HuH-7 (cell line): ENCODE data around the gene ZNF778.

ENCODE experiments used
- DNase-seq: peaks from one replicate; pipeline ENCODE4 v3.0.0; 2011; ENCODE audit warnings: low spot score

The ZNF778 gene

DNA sequence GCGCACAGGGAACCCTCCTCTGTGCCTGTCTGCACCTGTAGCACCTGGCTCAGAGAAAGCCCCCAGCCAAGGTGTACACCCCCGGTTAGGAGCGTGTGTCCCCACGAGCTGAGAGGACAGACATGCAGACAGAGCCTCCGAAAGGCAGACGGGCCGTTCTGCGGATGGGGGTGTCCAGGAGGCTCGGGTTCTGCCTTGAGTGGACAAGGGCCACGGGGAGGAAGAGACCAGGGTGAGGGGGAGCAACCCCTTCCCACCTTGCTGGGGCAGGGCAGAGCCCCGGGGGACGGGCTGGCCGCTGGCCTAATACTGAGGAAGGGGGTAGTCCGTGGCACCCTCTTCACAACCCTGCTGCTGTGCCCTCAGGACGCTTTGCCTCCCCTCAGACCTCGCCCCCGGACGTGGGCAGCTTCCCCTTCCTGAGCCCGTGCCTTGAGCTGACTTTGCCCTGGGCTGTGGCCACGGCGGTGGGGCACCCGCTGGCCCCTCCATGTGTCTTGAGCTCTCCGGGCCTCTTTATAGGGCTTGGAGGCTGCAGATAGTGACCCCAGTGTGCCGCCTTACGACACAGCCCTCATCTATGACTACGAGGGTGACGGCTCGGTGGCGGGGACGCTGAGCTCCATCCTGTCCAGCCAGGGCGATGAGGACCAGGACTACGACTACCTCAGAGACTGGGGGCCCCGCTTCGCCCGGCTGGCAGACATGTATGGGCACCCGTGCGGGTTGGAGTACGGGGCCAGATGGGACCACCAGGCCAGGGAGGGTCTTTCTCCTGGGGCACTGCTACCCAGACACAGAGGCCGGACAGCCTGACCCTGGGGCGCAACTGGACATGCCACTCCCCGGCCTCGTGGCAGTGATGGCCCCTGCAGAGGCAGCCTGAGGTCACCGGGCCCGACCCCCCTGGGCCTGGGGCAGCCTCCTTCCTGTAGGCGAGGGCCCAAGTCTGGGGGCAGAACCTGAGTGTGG lies 22.9 kb upstream of the ZNF778 start:
- DNase-seq: no peak

DNA sequence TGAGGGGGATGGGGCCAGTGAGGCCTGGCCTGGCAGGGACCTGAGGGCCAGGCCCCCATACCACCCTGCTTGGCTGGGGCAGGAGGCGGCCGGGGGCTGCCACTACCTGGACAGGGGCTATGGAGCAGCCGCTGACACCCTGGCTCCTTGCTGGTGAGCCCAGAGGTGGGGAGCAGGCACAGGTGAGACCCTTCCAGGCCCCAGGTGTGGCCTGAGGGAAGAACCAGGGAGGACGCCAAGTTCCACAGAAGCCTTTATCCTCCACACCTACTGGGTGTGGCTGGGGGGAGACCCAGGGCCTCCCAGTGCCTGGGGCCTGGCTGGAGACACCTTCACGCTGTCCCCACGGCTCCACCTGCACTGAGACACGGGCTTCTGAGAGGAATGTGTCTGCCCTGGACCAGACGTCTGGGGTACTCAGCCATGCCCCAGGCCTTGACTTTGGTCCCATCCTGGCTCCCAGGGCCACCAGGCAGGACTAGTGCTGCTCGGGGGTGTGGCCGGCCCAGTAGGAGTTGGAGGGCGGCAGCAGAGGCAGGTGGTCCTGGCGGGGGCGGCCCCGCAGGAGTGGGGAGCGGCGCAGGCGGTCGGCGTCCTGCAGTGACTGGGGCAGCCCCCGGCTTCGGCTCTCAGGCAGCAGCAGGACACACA lies 21.9 kb upstream of the ZNF778 start:
- DNase-seq: no peak

DNA sequence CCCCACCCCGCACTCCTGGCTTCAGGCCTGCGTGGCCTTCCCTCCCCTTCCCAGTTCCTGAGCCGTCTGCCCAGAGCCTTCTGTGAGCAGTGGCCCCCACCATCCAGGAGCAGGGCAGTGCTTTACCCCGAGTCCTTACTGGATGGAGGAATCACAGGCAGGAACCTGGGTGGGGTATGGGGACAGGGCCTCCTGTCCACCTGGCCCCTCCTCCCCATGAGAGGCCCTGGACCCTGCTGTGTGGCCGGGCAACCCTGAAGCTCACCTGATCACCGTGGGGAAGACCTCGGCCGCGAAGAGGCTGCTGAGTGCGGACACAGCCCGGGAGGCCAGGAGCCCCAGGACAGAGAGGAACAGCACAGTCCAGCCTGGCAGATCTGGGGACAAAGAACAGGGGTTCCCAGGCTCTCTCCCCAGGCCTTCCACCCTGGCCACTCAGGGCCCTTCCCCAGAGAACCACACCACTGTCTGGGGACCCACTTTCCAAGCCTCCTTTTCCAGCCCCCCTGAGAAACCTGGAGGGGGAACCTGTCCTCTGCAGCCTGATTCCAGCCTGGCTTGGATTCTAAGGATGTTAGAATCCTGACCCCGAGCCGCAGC lies 20.4 kb upstream of the ZNF778 start:
- DNase-seq: no peak

DNA sequence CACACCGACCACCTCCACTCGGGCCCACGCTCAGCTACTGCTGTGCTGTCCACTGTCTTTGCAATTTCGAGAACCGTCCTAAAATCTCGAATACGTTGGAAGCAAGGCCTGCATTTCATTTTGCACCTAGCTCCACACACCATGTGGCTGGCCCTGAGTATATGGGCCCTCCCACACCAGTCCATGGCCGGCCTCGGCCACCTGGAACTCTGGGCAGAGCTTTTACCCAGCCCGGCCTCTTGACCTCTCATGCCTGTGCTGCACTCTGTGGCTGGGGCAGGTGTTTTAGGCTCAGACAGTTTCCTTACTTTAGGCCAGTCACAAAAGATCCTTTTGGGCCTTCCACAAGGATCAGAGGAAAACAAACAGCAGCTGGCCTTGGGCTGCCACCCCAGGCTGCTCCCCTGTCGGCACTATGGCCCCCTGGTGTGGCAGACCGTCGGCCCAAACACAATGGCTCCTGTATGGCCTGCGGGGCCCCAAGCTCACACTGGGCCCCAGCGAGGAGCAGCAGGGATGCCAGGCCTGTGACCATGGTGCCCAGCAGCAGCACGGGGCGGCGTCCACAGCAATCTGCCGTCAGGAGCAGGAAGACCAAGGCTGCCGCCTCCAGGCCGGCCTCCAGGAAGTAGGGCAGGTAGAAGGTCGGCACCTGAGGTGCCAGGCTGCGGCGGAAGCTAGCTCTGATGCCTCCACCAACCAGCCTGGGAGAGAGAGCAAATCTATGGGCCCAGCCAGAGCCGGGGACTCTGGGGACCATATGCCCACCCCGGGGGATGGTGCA lies 19.7 kb upstream of the ZNF778 start:
- no peak for DNase-seq

DNA sequence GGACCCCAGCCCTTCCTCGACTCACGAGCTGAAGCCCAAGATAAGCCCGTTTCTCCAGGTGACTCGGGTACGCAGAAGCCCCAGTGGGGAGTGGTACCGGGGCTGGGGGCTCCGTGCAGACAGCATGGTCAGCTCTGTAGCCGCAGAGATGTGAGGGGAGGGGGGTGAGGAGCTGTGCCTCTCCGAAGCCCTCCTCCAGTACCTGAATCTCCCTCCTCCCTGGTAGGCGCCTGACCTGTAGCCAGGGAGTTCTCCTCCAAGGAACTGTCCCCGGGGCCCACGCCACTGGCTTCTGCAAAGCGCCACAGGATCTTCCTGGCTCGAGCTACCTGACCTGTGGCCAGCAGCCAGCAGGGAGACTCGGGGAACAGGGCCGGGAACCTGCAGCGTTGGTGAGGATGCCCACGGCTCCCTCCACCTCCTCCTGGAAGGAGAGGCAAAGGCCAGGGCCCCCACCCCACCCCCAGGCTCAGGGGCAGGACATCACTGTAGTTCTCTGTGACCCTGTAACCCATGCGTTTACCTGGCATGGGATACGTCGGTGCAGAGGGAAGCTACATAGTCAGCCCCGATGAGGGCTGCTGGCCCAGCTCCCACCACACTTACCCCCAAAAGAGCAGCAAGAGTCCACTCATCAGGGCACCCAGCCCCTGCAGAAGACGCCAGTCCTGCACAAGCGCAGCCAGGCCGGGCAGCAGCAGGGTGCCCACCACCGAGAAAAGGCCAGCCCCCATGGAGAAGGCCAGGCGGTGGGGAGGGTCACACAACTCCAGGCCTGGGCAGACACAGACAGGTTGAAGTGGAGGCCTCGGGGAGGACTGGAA lies 18.9 kb upstream of the ZNF778 start:
- DNase-seq: no peak

DNA sequence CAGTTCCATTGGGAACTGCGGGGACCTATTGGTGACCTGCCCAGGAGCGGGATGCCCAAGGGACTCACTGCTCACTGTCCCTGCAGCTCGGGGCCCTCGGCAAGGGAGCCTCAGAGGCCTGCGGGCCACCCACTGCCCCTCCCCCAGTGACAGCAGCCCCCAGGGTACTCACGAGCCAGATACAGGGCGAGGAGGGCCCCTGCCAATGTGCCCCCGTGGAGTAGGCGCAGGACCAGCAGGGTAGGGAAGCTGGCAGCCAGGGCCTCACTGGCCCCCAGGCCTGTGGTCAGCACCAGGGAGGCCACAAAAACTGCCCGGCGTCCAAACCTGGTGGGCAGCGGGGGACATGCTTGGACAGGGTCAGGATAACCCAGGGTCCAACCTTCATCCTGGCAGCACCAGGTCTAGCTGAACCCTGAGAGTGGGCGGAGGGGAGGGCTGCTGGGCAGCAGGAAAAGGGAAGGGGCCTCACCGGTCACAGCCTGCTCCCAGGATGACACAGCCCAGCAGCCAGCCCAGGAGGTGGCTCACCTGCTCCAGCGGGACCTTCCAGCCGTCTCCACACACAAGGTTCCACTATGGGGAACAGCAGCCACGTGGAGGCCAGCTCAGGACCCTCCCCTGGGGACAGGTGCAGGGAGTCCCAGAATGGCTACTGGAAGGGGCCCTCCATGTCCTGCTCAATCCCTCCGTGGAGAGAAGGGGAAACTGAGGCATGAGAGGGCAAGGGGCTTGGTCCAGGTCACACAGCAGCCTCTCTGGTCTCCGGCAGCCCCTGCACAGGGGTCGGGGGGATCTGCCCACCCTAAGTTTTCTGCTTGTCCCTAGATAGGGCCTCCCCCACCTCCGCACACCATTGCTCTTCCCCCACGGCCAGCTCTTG lies 18.0 kb upstream of the ZNF778 start:
- peak; percentile 30 for DNase-seq

DNA sequence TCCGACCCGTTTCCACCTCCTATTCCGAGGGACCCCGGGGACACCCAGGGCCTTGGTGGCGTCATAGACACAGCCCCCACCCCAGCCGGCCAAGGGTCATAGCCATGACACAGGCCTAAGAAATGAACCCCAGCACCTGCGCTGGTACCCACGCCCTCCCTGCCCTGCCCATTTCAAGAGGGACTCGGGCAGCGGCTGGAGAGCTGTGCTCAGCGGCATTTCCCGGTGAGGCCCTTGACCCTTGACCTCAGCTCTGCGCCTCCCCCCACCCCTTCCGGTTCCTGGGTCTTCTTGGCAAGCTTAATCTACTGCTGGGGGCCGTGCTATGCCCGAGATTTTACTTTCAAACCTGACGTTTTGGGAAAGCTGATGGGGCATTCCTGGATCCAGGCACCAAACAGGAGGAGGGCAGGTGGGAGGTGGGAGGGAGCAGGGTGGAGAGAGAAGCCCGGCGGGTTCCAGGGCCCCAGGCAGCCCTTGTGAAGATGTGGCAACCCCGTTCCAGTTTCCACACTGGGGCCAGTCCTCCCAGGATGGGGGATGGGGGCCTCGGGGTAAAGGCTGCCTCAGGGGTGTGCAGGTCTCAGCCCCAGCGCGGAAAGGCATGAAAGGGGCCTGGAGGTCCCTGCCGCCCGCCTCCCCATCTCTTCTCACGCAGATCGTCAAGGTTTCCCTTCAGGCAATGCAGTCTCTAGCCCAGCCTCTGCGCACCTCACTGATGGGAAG lies 17.2 kb upstream of the ZNF778 start, which contains the start of gene SLC22A31:
Gene SLC22A31 (minus strand): TSS at position 414 of the 726 bp plus-strand sequence. CDS start 36 bp downstream, at position 378.
- DNase-seq: peak; percentile 80

DNA sequence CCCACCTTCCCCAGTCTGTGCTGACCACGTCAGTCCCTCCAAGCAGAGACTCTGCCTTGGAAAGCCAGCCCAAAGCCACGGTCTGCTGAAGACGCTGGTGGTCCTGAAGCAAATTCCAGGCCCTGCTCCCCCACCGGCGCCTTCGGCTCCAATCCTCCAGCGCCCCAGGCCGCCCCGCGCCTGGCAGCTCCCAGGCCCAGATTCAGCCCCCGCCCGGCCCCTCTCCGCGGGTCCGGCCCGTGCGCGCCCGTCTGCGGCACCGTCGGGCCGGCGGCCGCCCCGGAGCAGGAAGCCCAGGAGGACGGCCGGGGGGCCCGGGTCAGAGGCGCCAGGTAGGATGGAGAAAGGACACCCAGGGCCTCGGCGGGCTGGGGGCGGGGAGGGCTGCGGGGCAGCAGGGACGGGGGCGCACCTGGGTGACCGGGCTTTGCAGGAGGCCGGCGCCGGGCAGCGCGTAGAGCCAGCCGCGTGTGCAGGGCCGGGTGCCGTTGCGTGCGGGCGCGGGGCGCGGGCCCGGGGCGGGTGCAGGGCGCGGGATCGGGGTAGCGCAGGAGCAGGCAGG lies 16.6 kb upstream of the ZNF778 start:
- DNase-seq: peak; percentile 25

DNA sequence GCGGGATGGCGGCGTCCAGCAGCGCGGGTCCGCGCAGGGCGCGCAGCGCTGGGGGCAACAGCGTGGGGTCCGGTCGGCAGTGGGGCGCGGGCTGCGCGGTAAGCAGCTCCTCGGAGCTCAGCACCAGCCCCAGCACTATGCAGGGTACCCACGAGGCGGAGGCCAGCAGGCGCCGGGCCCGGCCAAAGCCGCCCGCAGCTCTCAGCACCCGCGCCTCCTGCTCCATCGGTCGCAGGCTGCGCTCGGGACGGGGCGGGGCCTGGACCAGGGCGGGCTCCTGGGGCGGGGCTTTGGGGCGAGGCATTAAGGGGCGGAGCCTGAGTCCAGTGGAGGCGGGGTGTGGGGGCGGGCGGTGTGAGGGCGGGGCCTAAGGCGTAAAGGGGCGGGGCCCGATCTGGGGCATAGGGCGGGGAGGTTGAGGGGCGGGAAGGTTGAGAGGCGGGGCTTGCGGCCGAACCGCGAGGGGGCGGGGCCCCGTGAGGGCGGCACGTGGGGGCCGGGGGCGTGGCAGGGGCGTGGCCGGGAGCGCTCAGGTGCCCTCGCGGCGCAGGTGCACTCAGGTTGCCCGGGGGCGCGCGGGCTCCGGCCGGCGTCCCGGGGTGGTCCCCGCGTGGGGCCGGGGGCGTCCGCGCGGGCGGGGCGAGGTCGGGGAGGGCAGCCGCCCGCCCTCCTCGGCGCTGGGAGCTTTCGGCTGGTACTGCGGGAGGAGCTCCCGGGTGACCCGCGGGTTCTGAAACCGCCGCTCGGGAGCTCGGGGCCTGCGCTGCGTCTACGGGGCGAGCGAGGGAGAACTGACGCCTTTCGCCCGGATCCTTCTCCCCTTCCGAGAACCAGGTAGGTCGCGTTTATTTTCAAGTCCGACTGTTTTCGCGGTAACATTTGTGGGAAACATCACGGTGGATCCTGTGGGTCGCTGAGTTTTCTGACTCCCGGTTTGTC lies 15.8 kb upstream of the ZNF778 start:
- peak; percentile 90 for DNase-seq

DNA sequence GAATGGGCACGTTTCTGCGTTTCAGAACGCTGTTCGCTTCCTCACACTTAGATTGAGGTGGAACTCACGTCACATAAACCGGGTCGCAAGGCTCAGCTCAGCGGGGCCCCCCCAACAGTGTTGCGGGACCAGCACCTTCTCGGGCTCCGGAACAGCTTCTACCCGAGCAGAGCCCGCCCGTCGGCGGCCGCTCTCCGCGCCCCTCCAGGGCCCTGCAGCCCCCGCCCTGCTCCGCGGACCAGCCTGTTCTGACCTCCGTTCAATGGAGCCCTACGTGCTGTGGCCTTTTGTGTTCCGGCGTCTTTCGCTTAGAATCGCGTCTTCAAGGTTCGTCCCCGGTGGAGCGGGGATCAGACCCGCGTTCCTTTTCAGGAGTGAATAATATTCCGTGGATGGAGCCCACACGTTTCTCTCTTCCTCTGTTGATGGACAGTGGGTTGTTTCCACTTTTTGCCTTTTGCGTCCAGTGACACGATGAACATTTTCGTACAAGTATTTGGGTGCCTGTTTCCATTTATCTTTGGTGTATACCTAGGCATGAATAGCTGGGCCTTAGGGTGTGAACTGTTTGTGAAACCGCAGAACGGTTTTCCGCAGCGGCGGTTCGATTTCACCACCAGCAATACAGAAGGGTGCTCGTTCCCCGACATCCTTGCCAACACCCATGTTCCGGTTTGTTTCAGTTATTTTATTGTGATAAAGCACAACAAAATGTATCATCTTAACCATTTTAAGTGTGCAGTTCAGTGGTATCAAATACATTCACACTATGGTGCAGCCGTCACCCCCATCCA lies 14.9 kb upstream of the ZNF778 start:
- DNase-seq: no peak

DNA sequence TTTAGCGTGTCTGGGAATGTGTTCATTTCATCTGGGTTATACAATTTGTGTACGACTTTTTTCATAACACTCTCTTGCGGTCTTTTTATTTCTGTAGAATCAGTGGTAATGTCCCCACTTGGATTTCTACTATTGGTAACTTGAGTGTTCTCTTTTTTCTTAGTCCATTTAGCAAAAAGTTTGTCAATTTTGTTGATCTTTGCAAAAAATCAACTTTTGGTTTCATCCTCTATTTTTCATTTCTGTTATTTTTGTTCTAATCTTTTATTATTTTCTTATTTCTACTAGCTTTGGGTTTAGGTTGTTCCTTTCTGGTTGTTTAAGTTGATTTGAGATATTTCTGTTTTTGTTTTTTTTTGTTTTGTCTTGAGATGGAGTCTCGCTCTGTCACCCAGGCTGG lies 9.5 kb upstream of the ZNF778 start:
- DNase-seq: no peak

DNA sequence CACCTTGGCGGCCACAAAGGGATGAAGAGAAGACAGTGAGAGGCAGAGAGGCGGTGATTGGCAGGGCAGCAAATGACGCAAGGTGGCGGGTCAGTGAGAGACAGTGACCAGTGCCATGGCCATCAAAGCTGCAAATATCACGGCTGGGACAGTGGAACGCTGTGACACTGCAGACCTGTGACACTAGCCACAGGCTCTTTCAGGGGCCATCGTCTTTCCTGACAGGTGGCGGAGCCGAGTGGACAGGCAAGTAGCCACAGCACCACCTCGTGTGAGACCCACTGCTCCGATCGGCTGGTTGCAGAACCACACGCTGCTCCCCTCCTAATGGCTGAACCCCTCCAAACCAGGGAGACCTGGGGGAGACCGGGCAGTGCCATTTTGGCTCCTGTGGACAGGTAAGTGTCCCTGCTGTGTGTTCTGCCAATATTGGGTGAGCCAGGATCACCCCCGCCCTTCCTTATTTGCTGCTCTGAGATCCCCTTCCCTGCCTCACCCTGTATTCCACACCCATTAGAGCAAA lies 7.9 kb upstream of the ZNF778 start:
- DNase-seq: no peak

DNA sequence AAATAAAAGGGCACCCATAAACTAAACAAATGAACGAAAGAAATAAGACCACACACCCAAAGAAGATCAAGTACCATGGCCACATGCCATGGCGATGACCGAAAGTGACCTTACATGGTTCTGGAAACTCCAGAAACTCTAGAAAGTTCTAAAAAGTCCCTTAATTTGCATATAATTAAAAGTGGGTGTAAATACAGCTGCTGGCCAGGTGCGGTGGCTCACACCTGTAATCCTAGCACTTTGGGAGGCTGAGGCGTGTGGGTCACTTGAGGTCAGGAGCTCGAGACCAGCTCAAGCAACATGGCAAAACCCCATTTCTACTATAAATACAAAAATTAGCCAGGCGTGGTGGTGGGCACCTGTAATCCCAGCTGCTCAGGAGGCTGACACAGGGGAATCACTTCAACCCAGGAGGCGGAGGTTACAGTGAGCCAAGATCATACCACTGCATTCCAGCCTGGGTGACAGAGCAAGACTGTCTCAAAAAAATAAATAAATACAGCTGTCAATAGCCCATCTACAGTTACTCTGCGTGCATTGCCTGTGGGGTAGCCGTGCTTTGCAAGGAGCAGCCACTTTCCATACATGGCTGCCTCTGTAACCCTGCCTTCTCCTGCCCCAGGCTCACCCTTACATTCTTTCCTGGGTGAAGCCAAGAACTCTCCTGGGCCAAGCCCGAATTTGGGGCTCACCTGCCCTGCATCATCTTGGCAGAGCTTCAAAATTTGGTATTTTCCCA lies 7.2 kb upstream of the ZNF778 start:
- DNase-seq: no peak

DNA sequence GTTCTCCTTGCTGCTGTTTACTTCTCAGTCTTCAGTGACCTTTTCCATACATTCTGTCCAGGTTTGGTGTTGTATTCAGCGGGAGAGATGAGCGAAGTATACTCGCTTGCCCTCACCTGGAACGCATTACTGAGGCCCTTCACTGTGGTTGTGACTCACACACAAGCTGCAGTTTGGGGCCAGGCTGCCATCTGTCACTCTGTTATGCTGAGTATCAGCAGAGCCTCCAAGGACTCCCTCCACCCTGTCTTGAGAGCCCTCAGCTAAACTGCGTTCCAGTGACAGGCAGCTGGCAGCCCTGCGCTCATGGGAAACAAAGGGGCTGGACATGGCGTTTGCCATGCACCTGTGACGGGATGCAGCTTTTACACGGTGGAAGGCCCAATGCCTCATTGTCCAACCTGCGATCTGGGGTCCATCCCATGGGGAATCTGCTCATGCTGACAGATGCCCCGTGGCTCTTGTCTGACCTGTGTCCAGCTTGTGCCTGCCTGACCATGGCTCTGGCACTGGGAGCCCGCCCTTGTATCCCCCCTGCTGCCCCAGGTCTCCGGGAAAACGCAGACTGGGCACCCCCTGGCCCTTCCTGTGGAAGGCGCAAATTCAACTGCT lies 6.5 kb upstream of the ZNF778 start:
- DNase-seq: no peak

DNA sequence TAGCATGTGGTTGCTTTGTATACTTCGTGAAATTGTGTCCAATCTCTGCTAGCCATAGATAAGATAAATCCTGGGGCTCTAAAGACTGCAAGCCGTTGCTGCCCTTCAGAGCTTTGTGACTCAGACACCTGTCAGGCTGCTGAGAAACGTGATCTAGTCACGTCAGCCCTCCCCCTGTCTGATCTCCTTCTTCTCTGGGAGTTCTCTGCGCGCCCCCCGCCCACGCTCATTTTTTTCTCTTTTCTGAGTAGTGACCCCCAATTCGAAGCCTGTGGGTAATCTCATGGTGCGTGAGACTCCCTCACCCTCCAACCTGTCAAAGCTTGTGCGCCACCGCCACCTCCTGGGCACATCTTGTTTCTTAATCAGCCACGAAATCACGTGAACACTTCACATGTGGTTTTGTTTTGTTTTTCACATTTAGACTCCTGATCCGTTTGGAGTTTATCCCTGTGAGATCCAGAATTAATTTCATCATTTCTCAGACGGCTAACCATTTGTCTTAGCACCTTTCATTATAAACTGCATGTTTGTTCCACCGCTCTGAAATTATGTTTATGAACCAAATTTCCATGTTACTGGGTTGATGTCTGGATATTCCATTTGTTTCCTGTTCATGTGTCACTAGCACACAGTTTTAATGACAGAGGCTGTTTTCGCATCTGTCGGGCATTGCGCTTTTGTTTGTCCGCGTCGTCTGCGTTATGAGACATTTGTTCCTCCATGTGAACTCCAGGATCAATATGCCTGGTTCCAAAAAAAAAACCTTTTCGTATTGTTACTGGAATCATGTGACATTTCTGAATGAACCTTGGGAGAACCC lies 977 bp upstream of the ZNF778 start:
- peak; percentile 94 for DNase-seq
